Activated T-cell treated with anti-CD3 and anti-CD28 coated beads, Interleukin-2, amount 50 U/mL, for 4 hours (primary cell): Measurements from ENCODE around the gene ZYG11B. TPM values are rescaled to one million over a fixed set of nuclear protein-coding genes. Genes with fewer than 3 reads are reported as not detected.
"Not testable (repeated sequence)": the region's sequence is repeated elsewhere in the genome, so short reads cannot be mapped to it uniquely, and the experiment has no call there.

Experiments used
- ATAC-seq, 2 donors: fragments of 200-7000 bp; cut with Tn5 transposase; one replicate each; pipeline ENCODE4 v1.10.0; 2021
- DNase-seq: peaks from one replicate; pipeline ENCODE4 v3.0.0-alpha.2; 2020
- H3K27me3 Mint-ChIP-seq: one replicate; pipeline ENCODE4 v1.8.0; 2021; ENCODE audit warnings: low read depth, mixed read lengths
- H3K36me3 Mint-ChIP-seq: one replicate; pipeline ENCODE4 v1.8.0; 2022; ENCODE audit warnings: mixed read lengths; ENCODE audit not compliant: insufficient read depth
- H3K4me1 Mint-ChIP-seq: one replicate; pipeline ENCODE4 v1.8.0; 2021; ENCODE audit warnings: low read depth, mixed read lengths
- H3K4me3 Mint-ChIP-seq: one replicate; pipeline ENCODE4 v1.8.0; 2021; ENCODE audit warnings: mild to moderate bottlenecking, moderate library complexity, mixed read lengths
- H3K9me3 Mint-ChIP-seq: one replicate; pipeline ENCODE4 v1.8.0; 2021; ENCODE audit warnings: mixed read lengths
- total RNA-seq, 3 donors: library from RNA; stranded (reverse); gene quantifications; one replicate each; pipeline ENCODE4 v1.2.1, GENCODE V29; 2021

Gene ZYG11B
- 1 to 10 TPM; 7.7 to 9.2 (median 7.7) TPM for total RNA-seq

- peaks cover 36% of the 10 kb centered on the region for H3K4me1 Mint-ChIP-seq
- peak; percentile 96 to 97 for ATAC-seq
- peak; percentile 89 for DNase-seq
- no peaks in the 10 kb centered on the region for H3K9me3 Mint-ChIP-seq
- H3K27me3 Mint-ChIP-seq = peaks cover 3% of the 10 kb centered on the region
- H3K36me3 Mint-ChIP-seq = peaks cover 3% of the 10 kb centered on the region
- H3K4me3 Mint-ChIP-seq = peak within 1 kb of the TSS; percentile 90
Observed at GRCh38 chr1:52726265-52727113, at the start of gene ZYG11B. Gene ZYG11B, plus strand, starts transcription at chr1:52726453. Its CDS starts 201 bp downstream, at chr1:52726654.

GRCh38 chr1:52677076-52677806, 49.0 kb upstream of the ZYG11B start:
- ATAC-seq (no peak), DNase-seq (no peak)
- Mint-ChIP-seq H3K4me1 (peaks cover 6% of the 10 kb centered on the region), H3K9me3 (no peaks in the 10 kb centered on the region), H3K27me3 (no peaks in the 10 kb centered on the region), H3K4me3 (no peak overlapping the region), H3K36me3 (peaks cover 9% of the 10 kb centered on the region)

GRCh38 chr1:52679048-52679447, 47.2 kb upstream of the ZYG11B start:
- Mint-ChIP-seq H3K36me3 (peaks cover 18% of the 10 kb centered on the region), H3K4me3 (no peak overlapping the region), H3K27me3 (no peaks in the 10 kb centered on the region), H3K9me3 (no peaks in the 10 kb centered on the region), H3K4me1 (peaks cover 6% of the 10 kb centered on the region)
- DNase-seq (no peak), ATAC-seq (no peak)

- Mint-ChIP-seq H3K36me3 (peaks cover 16% of the 10 kb centered on the region), H3K9me3 (no peaks in the 10 kb centered on the region), H3K4me3 (no peak overlapping the region), H3K4me1 (peaks cover 4% of the 10 kb centered on the region), H3K27me3 (no peaks in the 10 kb centered on the region)
- no peak for ATAC-seq
- no peak for DNase-seq
Observed at GRCh38 chr1:52679498-52679897, 46.8 kb upstream of the ZYG11B start.

- no peaks in the 10 kb centered on the region for H3K9me3 Mint-ChIP-seq
- peaks cover 4% of the 10 kb centered on the region for H3K4me1 Mint-ChIP-seq
- DNase-seq (no peak), ATAC-seq (no peak)
- no peak overlapping the region for H3K4me3 Mint-ChIP-seq
- H3K27me3 Mint-ChIP-seq = no peaks in the 10 kb centered on the region
- H3K36me3 Mint-ChIP-seq = peaks cover 15% of the 10 kb centered on the region
Observed at GRCh38 chr1:52680353-52680752, 45.9 kb upstream of the ZYG11B start.

- Mint-ChIP-seq H3K27me3 (no peaks in the 10 kb centered on the region), H3K36me3 (peaks cover 16% of the 10 kb centered on the region), H3K9me3 (no peaks in the 10 kb centered on the region), H3K4me3 (no peak overlapping the region), H3K4me1 (peaks cover 7% of the 10 kb centered on the region)
- DNase-seq (no peak), ATAC-seq (no peak)
Observed at GRCh38 chr1:52681136-52681535, 45.1 kb upstream of the ZYG11B start.

GRCh38 chr1:52683367-52683940, 42.8 kb upstream of the ZYG11B start:
- peaks cover 24% of the 10 kb centered on the region for H3K36me3 Mint-ChIP-seq
- DNase-seq = no peak
- no peak for ATAC-seq

GRCh38 chr1:52684545-52684944, 41.7 kb upstream of the ZYG11B start:
- Mint-ChIP-seq H3K4me3 (no peak overlapping the region), H3K36me3 (peaks cover 24% of the 10 kb centered on the region), H3K9me3 (no peaks in the 10 kb centered on the region), H3K4me1 (peaks cover 8% of the 10 kb centered on the region), H3K27me3 (no peaks in the 10 kb centered on the region)
- DNase-seq (no peak), ATAC-seq (no peak)

More at GRCh38 chr1:52683367-52683940, 42.8 kb upstream of the ZYG11B start:
- Mint-ChIP-seq H3K27me3 (no peaks in the 10 kb centered on the region), H3K4me1 (peaks cover 8% of the 10 kb centered on the region), H3K9me3 (no peaks in the 10 kb centered on the region), H3K4me3 (no peak overlapping the region)

GRCh38 chr1:52686261-52686751, 39.9 kb upstream of the ZYG11B start:
- H3K36me3 Mint-ChIP-seq = peaks cover 24% of the 10 kb centered on the region
- H3K27me3 Mint-ChIP-seq, H3K4me1 Mint-ChIP-seq, H3K9me3 Mint-ChIP-seq, H3K4me3 Mint-ChIP-seq: not testable (repeated sequence)
- peak; percentile 91 to 94 for ATAC-seq
- DNase-seq = peak; percentile 70

DNA sequence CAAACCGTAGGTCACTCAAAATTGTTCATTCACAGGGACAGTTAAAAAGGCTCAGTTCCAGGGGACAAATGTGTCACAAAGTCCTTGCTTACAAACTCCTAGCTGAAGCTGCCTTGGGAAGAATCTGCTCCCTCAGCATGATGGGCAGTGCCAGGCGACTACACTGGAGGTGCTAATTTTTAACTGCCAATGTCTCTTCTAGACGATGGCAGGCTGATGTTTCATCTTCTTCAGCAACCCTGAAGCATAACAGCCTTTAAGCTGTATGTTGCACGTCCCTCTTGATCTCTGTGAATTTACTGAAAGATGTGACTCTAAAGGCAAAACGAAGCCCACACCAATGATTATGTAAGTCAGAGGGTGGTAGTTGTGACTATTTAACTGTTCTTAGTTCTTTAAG, 39.4 kb upstream of the ZYG11B start:
- no peaks in the 10 kb centered on the region for H3K9me3 Mint-ChIP-seq
- DNase-seq (no peak), ATAC-seq (no peak)
- peaks cover 8% of the 10 kb centered on the region for H3K4me1 Mint-ChIP-seq
- H3K27me3 Mint-ChIP-seq = no peaks in the 10 kb centered on the region
- H3K36me3 Mint-ChIP-seq = peaks cover 26% of the 10 kb centered on the region
- H3K4me3 Mint-ChIP-seq = no peak overlapping the region

GRCh38 chr1:52691821-52692220, 34.4 kb upstream of the ZYG11B start:
- Mint-ChIP-seq H3K36me3 (peaks cover 24% of the 10 kb centered on the region), H3K9me3 (no peaks in the 10 kb centered on the region), H3K4me3 (no peak overlapping the region), H3K4me1 (peaks cover 8% of the 10 kb centered on the region), H3K27me3 (no peaks in the 10 kb centered on the region)
- DNase-seq (no peak), ATAC-seq (no peak)

GRCh38 chr1:52692697-52693096, 33.6 kb upstream of the ZYG11B start:
- ATAC-seq (no peak), DNase-seq (no peak)
- H3K4me3 Mint-ChIP-seq = no peak overlapping the region
- peaks cover 15% of the 10 kb centered on the region for H3K4me1 Mint-ChIP-seq
- H3K9me3 Mint-ChIP-seq = no peaks in the 10 kb centered on the region
- peaks cover 19% of the 10 kb centered on the region for H3K36me3 Mint-ChIP-seq
- no peaks in the 10 kb centered on the region for H3K27me3 Mint-ChIP-seq

- ATAC-seq, H3K27me3 Mint-ChIP-seq, DNase-seq, H3K9me3 Mint-ChIP-seq, H3K4me3 Mint-ChIP-seq: not testable (repeated sequence)
- H3K36me3 Mint-ChIP-seq = peaks cover 16% of the 10 kb centered on the region
- H3K4me1 Mint-ChIP-seq = peaks cover 15% of the 10 kb centered on the region
Observed at GRCh38 chr1:52693351-52693750, 32.9 kb upstream of the ZYG11B start.

DNA sequence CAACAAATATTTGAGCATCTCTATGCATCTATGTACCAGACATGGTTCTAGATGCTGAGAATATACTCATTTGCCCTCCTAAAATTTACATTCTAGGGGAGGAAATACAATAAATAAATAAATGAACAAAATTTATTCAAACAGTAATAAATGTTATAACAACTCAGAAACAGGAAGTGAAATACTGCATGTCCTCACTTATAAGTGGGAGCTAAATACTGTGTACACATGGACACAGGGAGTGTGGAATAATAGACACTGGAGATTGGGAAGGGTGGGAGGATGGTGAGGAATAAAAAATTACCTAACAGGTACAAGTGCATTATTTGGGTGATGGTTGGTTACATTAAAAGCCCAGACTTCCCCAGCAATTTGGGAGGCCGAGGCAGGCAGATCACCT, 32.4 kb upstream of the ZYG11B start:
- ATAC-seq = no peak
- Mint-ChIP-seq H3K27me3 (no peaks in the 10 kb centered on the region), H3K9me3 (no peaks in the 10 kb centered on the region), H3K4me1 (peaks cover 20% of the 10 kb centered on the region), H3K36me3 (peaks cover 16% of the 10 kb centered on the region), H3K4me3 (no peak overlapping the region)
- DNase-seq = no peak
